ENCODE data around the gene SLC25A45. TPM values are rescaled to one million over a fixed set of nuclear protein-coding genes. Genes with fewer than 3 reads are reported as not detected.

The SLC25A45 gene
- total RNA-seq, 4 donors from 2014 or later = 2.6 to 12.4 (median 5.6) TPM

DNA sequence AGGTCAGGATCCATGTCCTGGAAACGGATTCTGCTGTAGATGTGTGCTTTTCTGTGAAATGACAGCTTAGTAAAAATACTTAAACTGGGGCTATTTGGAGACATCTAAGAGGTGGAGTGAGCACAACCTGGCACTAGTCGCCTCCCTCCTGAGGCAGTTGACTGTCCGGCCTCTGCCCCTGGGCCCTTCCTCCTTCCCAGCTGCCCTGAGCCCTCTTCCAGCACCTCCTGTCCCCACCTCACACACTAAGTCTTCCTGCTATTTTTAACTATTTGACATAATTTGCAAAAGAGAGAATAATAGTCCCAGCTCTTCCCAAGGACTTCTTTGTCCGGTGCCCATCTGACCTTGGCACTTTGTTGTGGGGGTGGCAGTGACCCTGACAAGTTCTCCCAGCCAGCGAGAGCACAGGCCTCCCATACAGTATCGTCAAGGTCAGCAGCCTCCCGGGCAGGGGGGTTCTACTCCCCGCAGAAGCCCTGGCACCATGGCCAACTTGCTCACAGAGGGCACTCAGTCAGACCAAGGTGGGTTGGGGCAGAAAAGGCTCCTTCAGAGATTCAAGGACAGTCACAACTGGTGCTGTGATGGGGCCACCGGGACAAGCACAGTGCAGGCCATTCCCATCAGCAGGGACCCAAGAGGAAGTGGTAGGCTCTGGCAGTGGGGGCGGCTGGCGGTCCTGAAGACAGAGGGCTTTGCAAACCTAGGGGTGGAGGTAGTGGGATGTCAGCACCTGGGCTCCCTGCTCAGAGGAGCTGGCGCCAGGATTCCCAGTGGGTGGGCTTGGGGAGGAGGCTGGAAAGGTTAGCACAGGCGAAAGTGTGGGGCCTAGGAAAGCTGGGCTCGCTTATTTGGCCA lies 34.6 kb upstream of the SLC25A45 start:
- H3K27me3 ChIP-seq = no peaks in the 10 kb centered on the region
- peaks cover 37 to 65% of the 10 kb centered on the region in 2 donors for H3K4me1 ChIP-seq
- peak overlapping the region; percentile 98 to 100 (median 100) for H3K27ac ChIP-seq
- ATAC-seq (peak in 1 of 2 donors; percentile 6), DNase-seq (peak; percentile 59 to 76)
- TF ChIP-seq, protein P1, sequence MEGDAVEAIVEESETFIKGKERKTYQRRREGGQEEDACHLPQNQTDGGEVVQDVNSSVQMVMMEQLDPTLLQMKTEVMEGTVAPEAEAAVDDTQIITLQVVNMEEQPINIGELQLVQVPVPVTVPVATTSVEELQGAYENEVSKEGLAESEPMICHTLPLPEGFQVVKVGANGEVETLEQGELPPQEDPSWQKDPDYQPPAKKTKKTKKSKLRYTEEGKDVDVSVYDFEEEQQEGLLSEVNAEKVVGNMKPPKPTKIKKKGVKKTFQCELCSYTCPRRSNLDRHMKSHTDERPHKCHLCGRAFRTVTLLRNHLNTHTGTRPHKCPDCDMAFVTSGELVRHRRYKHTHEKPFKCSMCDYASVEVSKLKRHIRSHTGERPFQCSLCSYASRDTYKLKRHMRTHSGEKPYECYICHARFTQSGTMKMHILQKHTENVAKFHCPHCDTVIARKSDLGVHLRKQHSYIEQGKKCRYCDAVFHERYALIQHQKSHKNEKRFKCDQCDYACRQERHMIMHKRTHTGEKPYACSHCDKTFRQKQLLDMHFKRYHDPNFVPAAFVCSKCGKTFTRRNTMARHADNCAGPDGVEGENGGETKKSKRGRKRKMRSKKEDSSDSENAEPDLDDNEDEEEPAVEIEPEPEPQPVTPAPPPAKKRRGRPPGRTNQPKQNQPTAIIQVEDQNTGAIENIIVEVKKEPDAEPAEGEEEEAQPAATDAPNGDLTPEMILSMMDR (IDR thresholded peaks at IDR 0.05 in 4 of 5, conservative IDR thresholded peaks at IDR 0.05 in 1 of 5) = no peak
- no peak for TF ChIP-seq POLR2A (IDR thresholded peaks at IDR 0.05)
- intact Hi-C loops (cut with DNase I; ENCODE audit: low total_unique reads) (loop anchor here (1.0 to 2.0 kb wide), 3 partner anchors 34 to 93 kb away; partner anchors contain the start of gene SLC25A45), in situ Hi-C loops (cut with MboI; ENCODE audit: low sequenced_read_pairs in 4 of 4) (loop anchor here in 3 of 4 donors (5.0 to 10.0 kb wide), 5 partner anchors 35 to 95 kb away; partner anchors contain the start of gene SLC25A45 (in 1 of the 3))
- H3K36me3 ChIP-seq = no peaks in the 10 kb centered on the region
- H3K9me3 ChIP-seq = no peaks in the 10 kb centered on the region
- peak overlapping the region; percentile 46 to 92 (median 64) for H3K4me3 ChIP-seq

DNA sequence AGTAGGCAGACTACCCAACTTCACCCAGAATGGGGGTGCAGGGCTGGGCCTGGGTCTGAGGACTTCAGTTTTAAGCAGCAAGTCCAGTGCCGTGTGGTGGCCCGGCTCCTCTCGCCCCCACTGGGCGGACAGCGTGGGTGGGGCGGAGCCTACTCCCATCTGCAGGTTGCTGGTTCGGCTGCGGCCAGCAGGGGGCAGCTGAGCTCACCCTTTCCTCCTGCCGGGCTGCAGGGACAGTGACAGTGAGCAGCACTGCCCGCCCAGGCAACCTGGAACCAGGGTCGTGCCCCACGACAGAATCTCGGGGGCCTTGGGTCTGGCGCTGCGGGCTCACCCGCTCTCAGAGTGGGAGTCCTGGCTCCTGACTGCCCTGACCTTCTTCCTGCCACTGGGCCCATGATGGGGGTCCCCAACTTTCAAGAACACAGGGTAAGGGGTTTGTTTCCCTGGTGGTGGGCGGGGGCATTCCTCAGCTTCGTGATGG lies 33.9 kb upstream of the SLC25A45 start:
- Histone ChIP-seq H3K4me3 (peak overlapping the region; percentile 46 to 92 (median 64)), H3K27me3 (no peaks in the 10 kb centered on the region), H3K36me3 (peaks cover 0 to 2% of the 10 kb centered on the region in 2 donors), H3K9me3 (no peaks in the 10 kb centered on the region), H3K27ac (peak overlapping the region; percentile 98 to 100 (median 100)), H3K4me1 (peaks cover 37 to 66% of the 10 kb centered on the region in 2 donors)
- intact Hi-C loops (cut with DNase I; ENCODE audit: low total_unique reads) = loop anchor here (1.0 to 2.0 kb wide), 3 partner anchors 34 to 94 kb away; partner anchors contain the start of gene SLC25A45
- TF ChIP-seq POLR2A (IDR thresholded peaks at IDR 0.05) = no peak
- TF ChIP-seq, protein P1 (IDR thresholded peaks at IDR 0.05 in 4 of 5, conservative IDR thresholded peaks at IDR 0.05 in 1 of 5) = peak in 3 of 5 experiments; percentile 97 to 99 (median 97)
- in situ Hi-C loops (cut with MboI; ENCODE audit: low sequenced_read_pairs in 4 of 4) = loop anchor here in 3 of 4 donors (5.0 to 10.0 kb wide), 5 partner anchors 34 to 96 kb away; partner anchors contain the start of gene SLC25A45 (in 1 of the 3)
- peak; percentile 10 to 11 for ATAC-seq
- peak; percentile 87 to 92 for DNase-seq

DNA sequence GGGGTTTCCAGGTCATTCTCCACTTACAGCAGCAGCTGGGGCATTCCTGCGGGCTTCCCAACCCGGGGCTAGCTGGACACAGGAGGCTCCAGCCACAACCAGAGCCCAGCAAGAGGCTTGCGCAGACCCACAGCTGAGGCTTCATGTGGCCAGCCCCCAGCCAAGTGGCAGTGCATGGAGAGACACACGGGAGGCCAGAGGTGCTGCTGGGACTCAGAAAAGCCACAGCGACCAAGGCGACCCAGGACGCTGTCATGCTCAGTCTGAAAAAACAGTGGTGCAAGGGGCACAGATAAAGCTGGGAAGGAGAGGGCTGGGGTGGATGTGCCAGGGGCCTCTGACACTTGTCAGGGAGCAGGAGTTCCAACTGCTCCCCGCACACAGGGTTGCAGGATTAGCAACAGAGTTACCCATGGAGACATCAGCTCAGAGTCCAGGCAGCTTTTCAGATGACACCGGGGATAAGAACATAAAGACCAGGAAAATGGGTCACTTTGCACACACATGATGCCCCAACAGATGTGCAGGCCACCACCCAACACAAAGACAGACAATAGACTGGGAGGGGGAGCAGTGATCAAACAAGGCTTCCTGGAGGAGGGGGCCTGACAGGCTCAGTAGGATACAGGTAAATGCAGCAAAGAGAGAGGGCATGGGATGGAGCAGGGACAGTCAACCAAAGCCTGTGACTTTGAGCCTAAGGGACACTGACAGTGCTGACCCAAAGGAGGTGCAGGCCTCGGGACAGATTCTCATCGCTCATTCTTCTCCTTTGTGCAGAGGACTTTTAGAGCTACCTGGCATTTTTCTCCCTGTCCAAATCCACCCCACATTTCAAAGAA lies 33.3 kb upstream of the SLC25A45 start:
- H3K4me1 ChIP-seq = peaks cover 33 to 64% of the 10 kb centered on the region in 2 donors
- TF ChIP-seq POLR2A (IDR thresholded peaks at IDR 0.05) = no peak
- TF ChIP-seq, protein P1 (IDR thresholded peaks at IDR 0.05 in 4 of 5, conservative IDR thresholded peaks at IDR 0.05 in 1 of 5) = no peak
- intact Hi-C loops (cut with DNase I; ENCODE audit: low total_unique reads) = loop anchor here (1.0 to 2.0 kb wide), 4 partner anchors 33 to 95 kb away; partner anchors contain the start of gene SLC25A45
- in situ Hi-C loops (cut with MboI; ENCODE audit: low sequenced_read_pairs in 4 of 4) = loop anchor here in 3 of 4 donors (5.0 to 10.0 kb wide), 5 partner anchors 33 to 97 kb away; partner anchors contain the start of gene SLC25A45 (in 1 of the 3)
- peak overlapping the region; percentile 98 to 100 (median 100) for H3K27ac ChIP-seq
- H3K36me3 ChIP-seq = peaks cover 0 to 9% of the 10 kb centered on the region in 2 donors
- H3K9me3 ChIP-seq = no peaks in the 10 kb centered on the region
- ATAC-seq (no peak), DNase-seq (peak in 1 of 2 donors; percentile 65)
- peak overlapping the region; percentile 46 to 92 (median 64) for H3K4me3 ChIP-seq
- H3K27me3 ChIP-seq = no peaks in the 10 kb centered on the region
